ENCODE measurements around the gene NSG1. TPM values are rescaled to one million over a fixed set of nuclear protein-coding genes. Genes with fewer than 3 reads are reported as not detected.

NSG1 gene
- total and polyA plus RNA-seq, 7 donors: 1.4 to 9.6 (median 3.8) TPM

DNA sequence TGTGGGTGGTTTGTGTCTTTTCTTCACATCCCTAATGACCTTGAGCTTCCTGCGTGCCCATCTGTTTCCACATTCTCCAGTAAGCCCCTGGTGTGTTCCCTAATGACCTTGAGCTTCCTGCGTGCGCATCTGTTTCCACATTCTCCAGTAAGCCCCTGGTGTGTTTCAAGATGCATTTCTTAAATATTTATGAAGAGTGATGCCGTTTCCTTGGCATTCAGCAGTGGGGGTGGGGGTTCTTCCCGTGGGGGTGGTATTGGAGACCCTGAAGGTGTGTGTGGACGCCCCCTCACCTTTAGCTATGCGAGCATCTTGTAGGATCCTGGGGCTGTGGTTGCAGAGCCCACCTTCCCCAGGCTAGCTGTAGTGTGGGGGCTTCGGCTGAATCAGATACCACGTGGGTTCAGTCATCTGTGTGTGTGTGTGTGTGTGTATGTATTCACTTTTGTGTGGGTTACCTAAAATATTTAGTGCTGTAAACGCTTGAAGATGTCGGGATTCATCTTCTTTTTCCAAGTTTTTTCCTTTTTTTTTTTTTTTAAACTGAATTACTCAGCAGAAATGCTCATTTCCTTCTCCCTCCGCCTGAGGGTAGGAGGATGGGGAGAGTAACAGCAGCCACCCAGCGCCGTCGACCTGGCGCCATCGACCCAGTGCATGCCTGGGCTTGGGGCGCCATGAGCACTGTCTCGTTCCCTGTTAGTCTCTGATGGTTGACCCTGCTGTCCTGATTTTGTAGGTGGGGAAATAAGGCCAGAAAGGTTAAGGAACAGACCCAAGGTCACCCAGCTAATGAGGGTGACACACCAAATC lies 9.9 kb downstream of the NSG1 start:
- Histone ChIP-seq H3K9me3 (peaks cover 0 to 2% (median 0%) of the 10 kb centered on the region in 4 donors), H3K27me3 (peaks cover 0 to 98% (median 17%) of the 10 kb centered on the region in 3 donors), H3K4me1 (no peaks in the 10 kb centered on the region), H3K36me3 (no peaks in the 10 kb centered on the region), H3K27ac (no peak overlapping the region), H3K4me3 (no peak overlapping the region)
- TF ChIP-seq EP300 (IDR thresholded peaks at IDR 0.05): no peak
- intact Hi-C loops (cut with DNase I): no loop called here
- 62% methylated on average over 19 of the region's 19 CpGs for WGBS, 2 donors
- no peak for DNase-seq

- intact Hi-C loops (cut with DNase I): no loop called here
- Histone ChIP-seq H3K4me3 (no peak overlapping the region), H3K27ac (no peak overlapping the region), H3K4me1 (no peaks in the 10 kb centered on the region), H3K9me3 (peaks cover 0 to 2% (median 0%) of the 10 kb centered on the region in 4 donors), H3K27me3 (peaks cover 0 to 94% (median 14%) of the 10 kb centered on the region in 3 donors), H3K36me3 (no peaks in the 10 kb centered on the region)
- WGBS, 2 donors: 78 to 88% methylated on average over 13 of the region's 13 CpGs
- no peak for TF ChIP-seq EP300 (IDR thresholded peaks at IDR 0.05)
- TF ChIP-seq POLR2A (IDR thresholded peaks at IDR 0.05): no peak
- no peak for TF ChIP-seq CTCF (IDR thresholded peaks at IDR 0.05)
- TF ChIP-seq POLR2AphosphoS5 (IDR thresholded peaks at IDR 0.05): no peak
- no peak for DNase-seq
These were observed 10.5 kb downstream of the NSG1 start for GRCh38 chr4:4397441-4397819.

- intact Hi-C loops (cut with DNase I): no loop called here
- H3K4me3 ChIP-seq: no peak overlapping the region
- peaks cover 0 to 92% (median 8%) of the 10 kb centered on the region in 3 donors for H3K27me3 ChIP-seq
- no peak overlapping the region for H3K27ac ChIP-seq
- no peaks in the 10 kb centered on the region for H3K36me3 ChIP-seq
- TF ChIP-seq POLR2A (IDR thresholded peaks at IDR 0.05) (no peak), POLR2AphosphoS5 (IDR thresholded peaks at IDR 0.05) (no peak)
- no peaks in the 10 kb centered on the region for H3K4me1 ChIP-seq
- 65 to 80% methylated on average over 4 of the region's 4 CpGs for WGBS, 2 donors
- DNase-seq: no peak
- peaks cover 0 to 2% (median 0%) of the 10 kb centered on the region in 4 donors for H3K9me3 ChIP-seq
These were observed 11.5 kb downstream of the NSG1 start for GRCh38 chr4:4398430-4398829.

DNA sequence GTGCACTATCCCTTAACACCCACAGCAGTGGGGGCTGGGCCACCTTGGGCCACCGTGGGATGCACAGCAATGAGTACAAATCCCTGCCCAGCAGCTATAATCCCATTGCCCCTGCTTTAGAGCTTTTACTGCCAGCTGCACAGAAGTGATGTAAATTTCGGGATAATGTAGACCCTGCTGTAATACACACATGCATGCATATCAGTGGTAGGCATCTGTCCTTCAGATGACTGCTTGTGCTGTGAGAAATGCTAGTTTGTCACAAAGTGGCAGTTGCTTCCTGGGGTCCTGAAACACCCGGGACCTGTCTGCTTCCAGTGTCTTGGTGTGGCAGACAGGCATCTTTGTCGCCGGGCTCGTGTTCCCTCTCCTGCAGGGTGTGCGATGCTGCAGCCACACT lies 14.1 kb downstream of the NSG1 start:
- H3K9me3 ChIP-seq: peaks cover 0 to 2% (median 0%) of the 10 kb centered on the region in 4 donors
- no peak overlapping the region for H3K27ac ChIP-seq
- WGBS, 2 donors: 78% methylated on average over 7 of the region's 7 CpGs
- TF ChIP-seq POLR2A (IDR thresholded peaks at IDR 0.05): no peak
- TF ChIP-seq CTCF (IDR thresholded peaks at IDR 0.05): no peak
- TF ChIP-seq POLR2AphosphoS5 (IDR thresholded peaks at IDR 0.05): no peak
- no peak for TF ChIP-seq EP300 (IDR thresholded peaks at IDR 0.05)
- H3K4me3 ChIP-seq: no peak overlapping the region
- intact Hi-C loops (cut with DNase I): no loop called here
- no peaks in the 10 kb centered on the region for H3K4me1 ChIP-seq
- no peaks in the 10 kb centered on the region for H3K36me3 ChIP-seq
- H3K27me3 ChIP-seq: peaks cover 0 to 82% (median 8%) of the 10 kb centered on the region in 3 donors
- DNase-seq: no peak

DNA sequence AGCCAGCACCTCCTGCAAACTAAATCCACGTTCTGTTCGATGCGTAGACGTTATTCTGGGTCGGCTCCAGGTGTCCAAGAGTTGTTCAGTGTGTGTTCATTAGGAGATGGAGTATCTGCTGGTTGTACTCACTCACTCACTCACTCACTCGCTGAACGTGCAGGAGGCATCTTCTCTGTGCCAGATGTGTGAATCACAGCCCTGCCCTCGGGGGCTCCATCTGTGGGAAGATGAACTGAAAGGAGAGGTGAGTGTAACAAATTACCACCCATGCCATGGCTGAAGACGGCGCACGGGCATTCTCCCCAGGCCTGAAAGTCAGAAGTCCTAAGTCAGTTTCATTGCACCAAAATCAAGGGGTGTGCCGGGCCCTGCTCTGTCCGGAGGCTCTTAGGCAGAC lies 16.1 kb downstream of the NSG1 start:
- no peak for DNase-seq
- intact Hi-C loops (cut with DNase I): no loop called here
- H3K36me3 ChIP-seq: no peaks in the 10 kb centered on the region
- H3K27me3 ChIP-seq: peaks cover 0 to 82% (median 13%) of the 10 kb centered on the region in 3 donors
- 69 to 74% methylated on average over 13 of the region's 13 CpGs for WGBS, 2 donors
- H3K9me3 ChIP-seq: peaks cover 0 to 2% (median 0%) of the 10 kb centered on the region in 4 donors
- no peaks in the 10 kb centered on the region for H3K4me1 ChIP-seq
- H3K27ac ChIP-seq: no peak overlapping the region
- no peak for TF ChIP-seq EP300 (IDR thresholded peaks at IDR 0.05)
- no peak overlapping the region for H3K4me3 ChIP-seq

DNA sequence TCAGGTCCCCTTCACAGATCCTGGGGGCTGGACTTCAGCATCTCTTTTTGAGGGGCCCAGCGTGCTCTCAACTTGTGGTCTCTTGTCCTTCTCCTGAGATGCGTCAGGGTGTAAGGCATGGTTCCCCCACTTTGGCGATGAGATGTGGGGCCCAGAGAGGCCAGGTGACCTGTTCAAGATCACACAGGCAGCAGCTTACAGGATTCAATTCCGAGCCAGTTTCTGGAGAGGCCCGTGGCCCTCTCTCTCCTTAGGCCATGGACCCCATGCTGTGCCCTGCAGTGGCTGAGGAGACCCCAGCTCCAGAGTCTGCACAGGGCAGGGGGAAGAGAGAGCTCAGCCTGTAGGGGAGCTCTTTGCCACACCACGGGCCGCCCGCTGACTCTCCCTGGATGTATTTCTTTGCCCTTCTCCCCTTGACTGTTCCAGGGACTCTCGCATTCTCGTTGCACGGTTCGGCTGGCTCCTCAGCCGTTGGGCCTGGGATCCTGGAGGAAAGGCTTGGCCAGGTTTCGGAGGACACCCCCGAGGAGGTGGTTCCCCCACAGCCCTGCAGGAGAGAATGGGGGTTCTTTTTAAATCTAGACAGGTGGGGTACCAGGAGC lies 18.6 kb downstream of the NSG1 start:
- Histone ChIP-seq H3K27ac (no peak overlapping the region), H3K27me3 (peaks cover 0 to 61% (median 7%) of the 10 kb centered on the region in 3 donors), H3K4me3 (no peak overlapping the region), H3K36me3 (no peaks in the 10 kb centered on the region), H3K9me3 (no peaks in the 10 kb centered on the region), H3K4me1 (no peaks in the 10 kb centered on the region)
- intact Hi-C loops (cut with DNase I): no loop called here
- TF ChIP-seq CTCF (IDR thresholded peaks at IDR 0.05) (no peak), POLR2A (IDR thresholded peaks at IDR 0.05) (no peak), EP300 (IDR thresholded peaks at IDR 0.05) (no peak), POLR2AphosphoS5 (IDR thresholded peaks at IDR 0.05) (no peak)
- WGBS, 2 donors: 84 to 86% methylated on average over 15 of the region's 15 CpGs
- DNase-seq: no peak

Measured in sigmoid colon (tissue), 7 donors.